GM12878 (cell line): ENCODE measurements around the gene C19orf33. TPM values are rescaled to one million over a fixed set of nuclear protein-coding genes. Genes with fewer than 3 reads are reported as not detected.

Experiments used
- ATAC-seq: fragments of 200-7000 bp; cut with Tn5 transposase; 3 replicates; pipeline ENCODE4 v1.9.1; 2020; ENCODE audit warnings: mild to moderate bottlenecking, moderate library complexity
- BruUV-seq: library from RNA; stranded (reverse); fragments of 400-500 nt; replicated peaks from 2 replicates; lab custom pipeline; 2021; lab: Mats Ljungman, UMichigan
- CTCF ChIA-PET: fragments of 300-600 bp; sonication (Branson Sonifier 250); formaldehyde crosslinking; extraction: SDS; loops from one replicate; lab custom pipeline; 2021; ENCODE audit warnings: inconsistent platforms; lab: Yijun Ruan, JAX
- POLR2A ChIA-PET: fragments of 350-600 bp; formaldehyde crosslinking; extraction: SDS; loops from one replicate; lab custom pipeline; 2021; ENCODE audit warnings: inconsistent platforms; lab: Charles Lee
- RAD21 ChIA-PET: fragments of 300-600 bp; sonication (Branson Sonifier 250); formaldehyde crosslinking; loops from one replicate; lab custom pipeline; 2023; ENCODE audit warnings: antibody characterized with exemption; ENCODE audit not compliant: unreplicated experiment; lab: Charles Lee
- SMC1A ChIA-PET: fragments of 300-600 bp; sonication (Branson Sonifier 250); formaldehyde crosslinking; loops from one replicate; lab custom pipeline; 2023; ENCODE audit not compliant: unreplicated experiment, uncharacterized antibody; lab: Charles Lee
- DNase-seq: peaks from one replicate; pipeline ENCODE4 v3.0.0-alpha.2; 2011; ENCODE audit warnings: low read depth, low spot score
- FAIRE-seq: peaks from 3 replicates; lab custom pipeline; 2011; peaks lifted over from hg19 to GRCh38; lab: Jason Lieb, UNC
- H2AFZ ChIP-seq: 2 replicates; pipeline ENCODE4 v1.6.0; 2011; ENCODE audit warnings: low read depth, low read length, control low read depth; ENCODE audit not compliant: control insufficient read depth
- H3K27ac ChIP-seq: 2 replicates; pipeline ENCODE4 v1.5.1; 2011; ENCODE audit warnings: control low read depth; ENCODE audit not compliant: control insufficient read depth, insufficient read depth
- H3K27me3 ChIP-seq, 2 experiments: replicated peaks in 1 of 2; 2 replicates each; pipeline versions ENCODE4 v1.6.0 to v1.6.1; 2011; ENCODE audit warnings: low read length in 1 of 2; ENCODE audit not compliant: control insufficient read depth in 2 of 2, insufficient read depth in 2 of 2
- H3K36me3 ChIP-seq, 2 experiments: 2 replicates each; pipeline ENCODE4 v1.5.1; 2011; ENCODE audit warnings: low read length in 1 of 2; ENCODE audit not compliant: control insufficient read depth in 2 of 2, insufficient read depth in 2 of 2
- H3K4me1 ChIP-seq: 2 replicates; pipeline ENCODE4 v1.6.1; 2011; ENCODE audit warnings: mild to moderate bottlenecking, low read length, moderate library complexity, mixed read lengths; ENCODE audit not compliant: control insufficient read depth, insufficient read depth
- H3K4me2 ChIP-seq: 2 replicates; pipeline ENCODE4 v1.6.0; 2011; ENCODE audit warnings: control low read depth; ENCODE audit not compliant: control insufficient read depth, insufficient read depth
- H3K4me3 ChIP-seq: fragments of 200-600 bp; sonication (generic); 2 replicates; pipeline ENCODE4 v1.5.1; 2016
- H3K79me2 ChIP-seq: 2 replicates; pipeline ENCODE4 v1.6.0; 2011; ENCODE audit warnings: low read length; ENCODE audit not compliant: control insufficient read depth, insufficient read depth
- H3K9ac ChIP-seq: 2 replicates; pipeline ENCODE4 v1.8.0; 2011; ENCODE audit warnings: low read length, control low read depth, mixed read lengths; ENCODE audit not compliant: control insufficient read depth, insufficient read depth
- H3K9me3 ChIP-seq: replicated peaks from 3 replicates; pipeline ENCODE4 v1.5.1; 2011; ENCODE audit warnings: mild to moderate bottlenecking, low read length; ENCODE audit not compliant: control insufficient read depth, insufficient read depth
- H4K20me1 ChIP-seq: 2 replicates; pipeline ENCODE4 v1.6.0; 2011; ENCODE audit not compliant: control insufficient read depth, insufficient read depth
- BCLAF1 ChIP-seq: fragments of 450-650 bp; IDR thresholded peaks from 2 replicates; pipeline ENCODE4 v1.6.1; 2017; ENCODE audit warnings: antibody characterized with exemption, mild to moderate bottlenecking, moderate library complexity
- CHD2 ChIP-seq: IDR thresholded peaks from 2 replicates; pipeline ENCODE4 v1.6.1; 2011; ENCODE audit warnings: low read depth, low read length, improper control_type of control experiment, borderline replicate concordance
- FOXK2 ChIP-seq: fragments of 450-650 bp; IDR thresholded peaks from 2 replicates; pipeline ENCODE4 v1.6.1; 2017; ENCODE audit warnings: mild to moderate bottlenecking, moderate library complexity
- FOXM1 ChIP-seq: IDR thresholded peaks from 2 replicates; pipeline ENCODE4 v1.6.1; 2012; ENCODE audit warnings: low read depth, mild to moderate bottlenecking, inconsistent platforms, low read length, moderate library complexity
- MYB ChIP-seq: fragments of 150-350 bp; IDR thresholded peaks from 2 replicates; pipeline ENCODE4 v1.6.1; 2014; ENCODE audit warnings: mild to moderate bottlenecking, low read depth, low read length, borderline replicate concordance
- SIN3A ChIP-seq: IDR thresholded peaks from 2 replicates; pipeline ENCODE4 v1.6.1; 2012; ENCODE audit warnings: low read depth, low read length, improper control_type of control experiment
- ZNF207 ChIP-seq: fragments of 450-650 bp; IDR thresholded peaks from 2 replicates; pipeline ENCODE4 v1.6.1; 2014; ENCODE audit warnings: antibody characterized with exemption, mild to moderate bottlenecking, borderline replicate concordance
- ZZZ3 ChIP-seq: IDR thresholded peaks from 2 replicates; pipeline ENCODE4 v1.6.1; 2011; ENCODE audit warnings: low read depth; ENCODE audit not compliant: control insufficient read depth, insufficient read length
- WGBS: methylation state at CpG from one replicate; pipeline ENCODE4 v1.1.6; 2016; ENCODE audit warnings: low lambda C conversion rate; ENCODE audit not compliant: insufficient replicate concordance, insufficient coverage; ENCODE audit errors: missing lambda C conversion rate; 5-methylcytosine and 5-hydroxymethylcytosine counted together
- in situ Hi-C: fragments of 300-500 bp; cut with MboI; formaldehyde crosslinking; loops from 9 replicates; pipeline ENCODE4 v1.14.3; 2018; ENCODE audit warnings: mixed read lengths
- intact Hi-C: fragments of 100-400 bp; cut with micrococcal nuclease; formaldehyde crosslinking; loops from one replicate; pipeline ENCODE4 v1.14.2; 2022; ENCODE audit not compliant: unreplicated experiment
- polyA plus RNA-seq, 11 experiments: library from polyadenylated mRNA; depleted of rRNA in 4 of 11; unstranded in 6 of 11; stranded (reverse) in 5 of 11; fragments of >200 nt; fragmentation: Nextera tagmentation in 4 of 11; fragmentation: Illumina TruSeq in 1 of 11; extraction: Ambion mirVana in 4 of 11; extraction: Trizol in 1 of 11; gene quantifications; 1 replicate in 1 of 11; 2 replicates in 10 of 11; pipeline versions ENCODE4 v1.2.1 to v1.2.3, GENCODE V29; 2011 to 2016; ENCODE audit warnings: inconsistent platforms in 2 of 11, missing spikeins in 2 of 11, low read depth in 1 of 11
- total RNA-seq, 4 experiments: library from RNA; depleted of rRNA in 3 of 4; stranded (reverse); fragments of >200 nt in 3 of 4; fragmentation: Illumina TruSeq in 1 of 4; extraction: Trizol in 1 of 4; gene quantifications; 2 replicates each; pipeline versions ENCODE4 v1.2.1 to v1.2.3, GENCODE V29; 2013 to 2021

The C19orf33 gene
- total and polyA plus RNA-seq, 10 of the 15 experiments (the other 5 are each of a cell fraction or from before 2014, with no cell fraction given): 0.28 to 0.45 TPM; not detected in 8

- TF ChIP-seq FOXM1: no peak
- TF ChIP-seq ZNF207: no peak
- no peak for TF ChIP-seq BCLAF1
- TF ChIP-seq FOXK2: no peak
Measured at GRCh38 chr19:38276942-38277517, 27.0 kb upstream of the C19orf33 start (continued).

GRCh38 chr19:38277549-38277948, 26.5 kb upstream of the C19orf33 start:
- Histone ChIP-seq H3K36me3 (no peaks in the 10 kb centered on the region), H3K27me3 (no peaks in the 10 kb centered on the region; a peak in 1 of 4 replicates), H3K27ac (no peak overlapping the region), H4K20me1 (no peaks in the 10 kb centered on the region), H2AFZ (no peak overlapping the region), H3K9ac (no peak overlapping the region), H3K9me3 (no peaks in the 10 kb centered on the region), H3K4me3 (no peak overlapping the region), H3K79me2 (no peaks in the 10 kb centered on the region), H3K4me1 (no peaks in the 10 kb centered on the region), H3K4me2 (no peak overlapping the region)
- no peak for ATAC-seq
- intact Hi-C loops (no loop called here), in situ Hi-C loops (no loop called here)
- BruUV-seq: no TSS peak
- no peak for DNase-seq
- CTCF ChIA-PET: interaction anchor here (1.3 kb wide), 1 partner anchor 33 kb away, joined by 4 read pairs; no protein-coding TSS in a partner anchor
- TF ChIP-seq ZZZ3 (no peak), SIN3A (no peak), CHD2 (no peak), MYB (no peak)
- SMC1A ChIA-PET: no interaction called here
- no peak for FAIRE-seq
- RAD21 ChIA-PET: no interaction called here
- WGBS: 40% methylated on average over 5 of the region's 5 CpGs
- POLR2A ChIA-PET: no interaction called here
